Type B pancreatic cell (in vitro differentiated cells): ENCODE results near the gene SLC22A3. TPM values are rescaled to one million over a fixed set of nuclear protein-coding genes. Genes with fewer than 3 reads are reported as not detected.

Source experiments
- DNase-seq: peaks from one replicate; pipeline ENCODE4 v3.0.0; 2021; ENCODE audit warnings: mixed read lengths; ENCODE audit not compliant: unreplicated experiment; ENCODE audit errors: extremely low spot score
- H3K27ac Mint-ChIP-seq: 2 replicates; pipeline ENCODE4 v1.8.0; 2021; ENCODE audit warnings: mild to moderate bottlenecking, mixed read lengths
- H3K27me3 Mint-ChIP-seq: 2 replicates; pipeline ENCODE4 v1.8.0; 2021; ENCODE audit warnings: mixed read lengths
- H3K36me3 Mint-ChIP-seq: 2 replicates; pipeline ENCODE4 v1.8.0; 2021; ENCODE audit warnings: mixed read lengths
- H3K4me1 Mint-ChIP-seq: one replicate; pipeline ENCODE4 v1.8.0; 2021; ENCODE audit warnings: mixed read lengths; ENCODE audit not compliant: unreplicated experiment
- H3K4me3 Mint-ChIP-seq: 2 replicates; pipeline ENCODE4 v1.8.0; 2021; ENCODE audit warnings: mild to moderate bottlenecking, mixed read lengths
- H3K9me3 Mint-ChIP-seq: 2 replicates; pipeline ENCODE4 v1.8.0; 2021; ENCODE audit warnings: mixed read lengths
- CTCF ChIP-seq: fragments of 200-600 bp; sonication (generic); conservative IDR thresholded peaks from 2 replicates; pipeline ENCODE4 v1.5.0; 2021; ENCODE audit warnings: antibody characterized with exemption, mild to moderate bottlenecking
- total RNA-seq: library from RNA; stranded (reverse); gene quantifications from 2 replicates; pipeline ENCODE4 v1.2.1, GENCODE V29; 2021; ENCODE audit warnings: low replicate concordance

Gene SLC22A3
- total RNA-seq, 1 donor from 2014 or later = 0.87 TPM

DNA sequence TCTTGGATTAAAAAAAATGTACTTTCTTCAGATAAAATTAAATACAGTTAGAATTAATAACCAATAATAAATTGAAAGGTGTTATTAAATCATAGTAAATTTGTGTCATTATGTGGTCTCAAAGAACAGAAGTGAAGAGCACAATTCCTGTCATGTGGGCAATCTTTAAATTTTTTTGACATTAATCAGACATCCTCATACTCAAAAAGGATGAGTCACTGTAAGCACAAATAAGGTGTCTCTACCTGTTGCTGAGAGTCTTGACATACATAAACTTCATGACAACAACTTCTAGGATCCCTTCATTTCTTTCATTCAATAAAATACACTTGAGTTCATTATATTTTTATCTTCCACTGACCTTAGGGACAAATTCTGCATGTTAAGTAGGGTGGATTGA, 76.1 kb downstream of the SLC22A3 start:
- no peak for DNase-seq
- H3K4me1 Mint-ChIP-seq = peaks cover 5% of the 10 kb centered on the region
- H3K27me3 Mint-ChIP-seq = no peaks in the 10 kb centered on the region
- no peak overlapping the region for H3K27ac Mint-ChIP-seq
- H3K9me3 Mint-ChIP-seq = no peaks in the 10 kb centered on the region
- H3K36me3 Mint-ChIP-seq = no peaks in the 10 kb centered on the region
- TF ChIP-seq CTCF = no peak
- H3K4me3 Mint-ChIP-seq = no peak overlapping the region

DNA sequence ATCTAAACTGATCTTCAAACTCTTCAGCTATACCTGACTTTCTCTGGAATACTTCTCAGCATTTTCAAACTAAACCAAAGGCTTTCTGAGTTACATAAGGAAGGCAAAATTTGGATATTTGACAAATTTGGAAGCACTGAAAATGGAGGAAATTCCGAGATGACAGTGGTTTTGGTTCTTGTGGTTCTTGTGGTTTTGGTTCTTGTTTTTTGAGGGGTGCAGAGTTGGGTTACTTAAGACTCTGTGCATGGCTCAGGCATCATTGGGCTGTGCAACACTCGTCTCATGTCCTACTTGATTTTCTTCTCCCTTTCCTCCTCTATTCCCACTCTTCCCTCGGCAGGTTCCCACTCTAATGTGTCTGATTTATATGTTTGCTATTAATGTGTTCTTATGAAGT, 78.0 kb downstream of the SLC22A3 start:
- TF ChIP-seq CTCF = no peak
- Mint-ChIP-seq H3K36me3 (no peaks in the 10 kb centered on the region), H3K27me3 (no peaks in the 10 kb centered on the region), H3K27ac (no peak overlapping the region), H3K4me1 (peaks cover 17% of the 10 kb centered on the region), H3K9me3 (no peaks in the 10 kb centered on the region), H3K4me3 (no peak overlapping the region)
- no peak for DNase-seq

GRCh38 chr6:160427312-160428068, 79.3 kb downstream of the SLC22A3 start:
- Mint-ChIP-seq H3K4me3 (no peak overlapping the region), H3K4me1 (peaks cover 17% of the 10 kb centered on the region), H3K36me3 (no peaks in the 10 kb centered on the region), H3K9me3 (no peaks in the 10 kb centered on the region), H3K27me3 (no peaks in the 10 kb centered on the region), H3K27ac (no peak overlapping the region)
- no peak for DNase-seq
- TF ChIP-seq CTCF = no peak

DNA sequence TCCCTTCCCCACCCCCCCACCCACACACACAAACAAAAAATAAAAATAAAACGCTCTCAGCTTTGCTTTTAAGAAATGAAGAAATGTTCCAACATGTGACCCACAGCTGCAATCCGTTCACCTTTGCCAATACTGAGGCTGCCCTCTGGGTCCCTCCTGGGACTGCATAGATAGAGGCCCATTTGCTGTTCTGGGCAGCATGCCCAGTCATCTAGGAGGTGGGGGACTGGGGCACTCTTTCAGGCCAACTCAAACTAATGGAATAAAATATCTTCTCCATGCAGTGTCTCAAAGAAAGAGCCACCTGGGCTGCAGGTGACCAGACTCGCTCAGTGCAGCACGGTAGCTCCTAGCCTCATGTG, 79.9 kb downstream of the SLC22A3 start:
- H3K36me3 Mint-ChIP-seq = no peaks in the 10 kb centered on the region
- no peaks in the 10 kb centered on the region for H3K27me3 Mint-ChIP-seq
- no peak overlapping the region for H3K4me3 Mint-ChIP-seq
- no peak for DNase-seq
- no peak for TF ChIP-seq CTCF
- no peaks in the 10 kb centered on the region for H3K9me3 Mint-ChIP-seq
- H3K4me1 Mint-ChIP-seq = peaks cover 17% of the 10 kb centered on the region
- no peak overlapping the region for H3K27ac Mint-ChIP-seq

- Mint-ChIP-seq H3K36me3 (no peaks in the 10 kb centered on the region), H3K27ac (no peak overlapping the region), H3K4me3 (no peak overlapping the region), H3K4me1 (peaks cover 17% of the 10 kb centered on the region), H3K9me3 (no peaks in the 10 kb centered on the region), H3K27me3 (no peaks in the 10 kb centered on the region)
- no peak for DNase-seq
- no peak for TF ChIP-seq CTCF
Observed at GRCh38 chr6:160428818-160429619, 80.8 kb downstream of the SLC22A3 start.
